Thyroid gland (tissue), 4 donors: ENCODE data around the gene FAM13B. TPM values are rescaled to one million over a fixed set of nuclear protein-coding genes. Genes with fewer than 3 reads are reported as not detected.
"Not testable (repeated sequence)": the region's sequence is repeated elsewhere in the genome, so short reads cannot be mapped to it uniquely, and the experiment has no call there.

ENCODE experiments used
- DNase-seq, 2 donors: peaks; one replicate each; pipeline ENCODE4 v3.0.0-alpha.2; 2019
- H3K27ac ChIP-seq, 3 donors: fragments of 200-600 bp; sonication (generic); 1 replicate in 2 of 3; 2 replicates in 1 of 3; pipeline ENCODE4 v1.5.1; 2016 to 2019; ENCODE audit warnings: mild to moderate bottlenecking in 1 of 3, moderate library complexity in 1 of 3
- H3K27me3 ChIP-seq: fragments of 200-600 bp; sonication (generic); one replicate; pipeline ENCODE4 v1.5.1; 2019
- H3K36me3 ChIP-seq, 2 donors: fragments of 200-600 bp; sonication (generic); one replicate each; pipeline ENCODE4 v1.5.1; 2016 to 2019
- H3K4me1 ChIP-seq, 2 donors: fragments of 200-600 bp; sonication (generic); one replicate each; pipeline ENCODE4 v1.5.1; 2017 to 2019
- H3K4me3 ChIP-seq, 3 donors: fragments of 200-600 bp; sonication (generic); replicated peaks in 1 of 3; 1 replicate in 2 of 3; 2 replicates in 1 of 3; pipeline ENCODE4 v1.5.1; 2016; ENCODE audit warnings: mild to moderate bottlenecking in 1 of 3
- H3K9me3 ChIP-seq: fragments of 200-600 bp; sonication (generic); one replicate; pipeline ENCODE4 v1.5.1; 2017
- CTCF ChIP-seq, 6 experiments: fragments of 200-600 bp in 3 of 6; fragments of 450-650 bp in 3 of 6; sonication (generic) in 3 of 6; IDR thresholded peaks; one replicate each; pipeline ENCODE4 v1.5.1; 2016 to 2019; ENCODE audit warnings: antibody characterized with exemption in 6 of 6, mild to moderate bottlenecking in 2 of 6, inconsistent platforms in 1 of 6, moderate library complexity in 1 of 6
- POLR2A ChIP-seq, 2 donors: fragments of 450-650 bp; IDR thresholded peaks; one replicate each; pipeline ENCODE4 v1.6.1; 2017; ENCODE audit warnings: antibody characterized with exemption in 2 of 2, mild to moderate bottlenecking in 2 of 2, moderate library complexity in 1 of 2
- WGBS, 2 donors: methylation state at CpG; one replicate each; pipeline ENCODE4 v1.1.5; 2017; 5-methylcytosine and 5-hydroxymethylcytosine counted together
- intact Hi-C: fragments of 100-400 bp; cut with DNase I; formaldehyde crosslinking; loops from one replicate; pipeline ENCODE4 v1.15.1; 2023
- total RNA-seq, 4 donors: library from RNA; depleted of rRNA; stranded (reverse); fragments of >200 nt; gene quantifications; one replicate each; pipeline ENCODE4 v1.2.3, GENCODE V29; 2016

Gene FAM13B
- total RNA-seq, 4 donors from 2014 or later, result 40.1 to 72.0 (median 49.5) TPM

DNA sequence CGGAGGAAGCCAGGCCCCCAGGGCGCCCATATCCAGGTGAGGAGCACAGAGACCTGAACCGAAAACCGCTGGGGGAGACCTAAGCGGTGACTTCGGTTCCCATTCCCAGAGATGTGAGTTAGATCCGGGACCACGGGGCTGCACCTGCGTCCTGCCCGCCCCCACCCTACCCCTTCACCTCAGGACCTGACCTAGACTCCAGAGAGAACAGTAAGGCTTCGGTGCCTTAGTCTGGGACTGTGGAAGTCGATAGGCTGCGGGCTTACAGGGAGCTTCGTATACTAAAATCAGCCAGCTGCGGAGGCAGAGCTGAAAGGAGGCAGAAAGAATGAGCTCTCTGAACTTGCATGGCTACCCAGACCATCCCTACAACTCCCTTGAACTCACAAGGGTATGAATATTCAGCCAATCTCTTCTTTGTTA, 518 bp upstream of the FAM13B start:
- TF ChIP-seq POLR2A (IDR thresholded peaks at IDR 0.05) (no peak), CTCF (IDR thresholded peaks at IDR 0.05) (no peak)
- Histone ChIP-seq H3K4me3 (peak overlapping the region; percentile 61 to 98 (median 97)), H3K36me3 (no peaks in the 10 kb centered on the region), H3K4me1 (peaks cover 22 to 43% of the 10 kb centered on the region in 2 donors), H3K27me3 (no peaks in the 10 kb centered on the region), H3K9me3 (no peaks in the 10 kb centered on the region), H3K27ac (peak overlapping the region; percentile 98 to 100 (median 100))
- 1 to 4% methylated on average over 12 to 15 of the region's 15 CpGs for WGBS, 2 donors
- DNase-seq, result no peak
- intact Hi-C loops, result loop anchor here (5.0 kb wide), 1 partner anchor 281 kb away; the partner anchor contains the start of gene HNRNPA0

GRCh38 chr5:138032028-138032571, 779 bp downstream of the FAM13B start:
- Histone ChIP-seq H3K36me3 (no peaks in the 10 kb centered on the region), H3K9me3 (no peaks in the 10 kb centered on the region), H3K27me3 (no peaks in the 10 kb centered on the region), H3K4me3 (peak overlapping the region; percentile 97 to 99 (median 98)), H3K4me1 (peaks cover 22 to 43% of the 10 kb centered on the region in 2 donors), H3K27ac (peak overlapping the region; percentile 98 to 100 (median 100))
- peak; percentile 73 to 80 for DNase-seq
- intact Hi-C loops, result loop anchor here (5.0 kb wide), 1 partner anchor 280 kb away; the partner anchor contains the start of gene HNRNPA0
- TF ChIP-seq POLR2A (IDR thresholded peaks at IDR 0.05) (no peak), CTCF (IDR thresholded peaks at IDR 0.05) (no peak)
- WGBS, 2 donors, result 3 to 6% methylated on average over 16 to 24 of the region's 24 CpGs

GRCh38 chr5:138029944-138030343, 2.9 kb downstream of the FAM13B start:
- Histone ChIP-seq H3K27me3 (no peaks in the 10 kb centered on the region), H3K4me1 (peaks cover 25 to 35% of the 10 kb centered on the region in 2 donors), H3K9me3 (no peaks in the 10 kb centered on the region), H3K27ac (no peak overlapping the region), H3K36me3 (no peaks in the 10 kb centered on the region), H3K4me3 (no peak overlapping the region)
- TF ChIP-seq CTCF (IDR thresholded peaks at IDR 0.05) (no peak), POLR2A (IDR thresholded peaks at IDR 0.05) (no peak)
- DNase-seq, result no peak
- WGBS, 2 donors, result 84 to 87% methylated on average over 2 of the region's 2 CpGs
- intact Hi-C loops, result loop anchor here (5.0 kb wide), 1 partner anchor 278 kb away; the partner anchor contains the start of gene HNRNPA0

GRCh38 chr5:138029501-138029900, 3.4 kb downstream of the FAM13B start:
- peaks cover 25 to 35% of the 10 kb centered on the region in 2 donors for H3K4me1 ChIP-seq
- H3K27me3 ChIP-seq, result no peaks in the 10 kb centered on the region
- no peak overlapping the region for H3K27ac ChIP-seq
- TF ChIP-seq POLR2A (IDR thresholded peaks at IDR 0.05) (no peak), CTCF (IDR thresholded peaks at IDR 0.05) (no peak)
- H3K36me3 ChIP-seq, result no peaks in the 10 kb centered on the region
- H3K4me3 ChIP-seq, result no peak overlapping the region
- DNase-seq, result no peak
- intact Hi-C loops, result no loop called here
- WGBS, 2 donors, result 71 to 76% methylated on average over 2 of the region's 2 CpGs
- no peaks in the 10 kb centered on the region for H3K9me3 ChIP-seq

DNA sequence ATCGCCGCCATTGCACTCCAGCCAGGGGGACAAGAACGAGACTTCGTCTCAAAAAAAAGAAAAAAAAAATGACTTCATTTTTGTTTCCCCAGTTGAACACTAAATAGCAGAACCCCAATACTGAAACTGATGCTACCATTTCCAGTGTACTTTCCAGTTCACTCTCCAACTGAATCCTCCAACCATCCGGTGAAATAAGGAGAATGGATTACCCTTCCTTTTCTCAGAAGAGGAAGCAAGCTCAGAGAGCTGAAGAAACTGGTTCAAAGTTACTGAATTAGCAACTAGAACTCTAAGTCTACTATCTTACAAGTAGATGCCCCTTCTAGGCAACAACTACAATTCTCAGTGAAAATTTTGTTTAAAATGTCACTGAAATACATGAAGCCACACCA, 3.9 kb downstream of the FAM13B start:
- TF ChIP-seq POLR2A (IDR thresholded peaks at IDR 0.05) (no peak), CTCF (IDR thresholded peaks at IDR 0.05) (no peak)
- Histone ChIP-seq H3K9me3 (no peaks in the 10 kb centered on the region), H3K27me3 (no peaks in the 10 kb centered on the region), H3K27ac (no peak overlapping the region), H3K4me3 (no peak overlapping the region), H3K4me1 (peaks cover 25 to 32% of the 10 kb centered on the region in 2 donors), H3K36me3 (no peaks in the 10 kb centered on the region)
- WGBS, 2 donors, result 94% methylated on average over 5 of the region's 5 CpGs
- DNase-seq, result no peak
- intact Hi-C loops, result no loop called here

- H3K27ac ChIP-seq, H3K9me3 ChIP-seq, H3K27me3 ChIP-seq, H3K36me3 ChIP-seq, H3K4me3 ChIP-seq, intact Hi-C loops, DNase-seq: not testable (repeated sequence)
- peaks cover 19 to 27% of the 10 kb centered on the region in 2 donors for H3K4me1 ChIP-seq
- 97% methylated on average over 12 of the region's 12 CpGs for WGBS, 2 donors
These were observed 4.5 kb downstream of the FAM13B start for GRCh38 chr5:138028262-138028970.

GRCh38 chr5:138026793-138027192, 6.1 kb downstream of the FAM13B start:
- peaks cover 15 to 26% of the 10 kb centered on the region in 2 donors for H3K4me1 ChIP-seq
- H3K9me3 ChIP-seq, H3K36me3 ChIP-seq, DNase-seq, intact Hi-C loops, H3K27me3 ChIP-seq, H3K27ac ChIP-seq, H3K4me3 ChIP-seq: not testable (repeated sequence)
- 96 to 97% methylated on average over 9 of the region's 9 CpGs for WGBS, 2 donors
